ENCODE measurements around the gene OSBPL1A.

The OSBPL1A gene

GRCh38 chr18:24227977-24228666, 169.5 kb downstream of the OSBPL1A start:
- Histone ChIP-seq H3K9me3 (ENCODE audit: severe bottlenecking) (no peaks in the 10 kb centered on the region), H3K4me3 (ENCODE audit: severe bottlenecking) (no peak overlapping the region), H3K4me1 (ENCODE audit: insufficient read depth, poor library complexity, severe bottlenecking) (peaks cover 19% of the 10 kb centered on the region), H3K36me3 (ENCODE audit: low read depth) (no peaks in the 10 kb centered on the region; the same call in 1 of the 2 replicates), H3K27me3 (ENCODE audit: insufficient read depth, poor library complexity, severe bottlenecking) (no peaks in the 10 kb centered on the region), H3K27ac (ENCODE audit: poor library complexity, severe bottlenecking) (peak overlapping the region; percentile 20)
- ATAC-seq (ENCODE audit: low read depth) (peak; percentile 60; the same call in 2 of the 3 replicates), DNase-seq (ENCODE audit: low spot score) (no peak)
- no peak for TF ChIP-seq CTCF (IDR thresholded peaks at IDR 0.05; ENCODE audit: poor library complexity, severe bottlenecking)

GRCh38 chr18:24220318-24220688, 177.3 kb downstream of the OSBPL1A start:
- Histone ChIP-seq H3K4me3 (ENCODE audit: severe bottlenecking) (no peak overlapping the region), H3K9me3 (ENCODE audit: severe bottlenecking) (no peaks in the 10 kb centered on the region), H3K27ac (ENCODE audit: poor library complexity, severe bottlenecking) (no peak overlapping the region), H3K27me3 (ENCODE audit: insufficient read depth, poor library complexity, severe bottlenecking) (no peaks in the 10 kb centered on the region), H3K4me1 (ENCODE audit: insufficient read depth, poor library complexity, severe bottlenecking) (peaks cover 13% of the 10 kb centered on the region), H3K36me3 (ENCODE audit: low read depth) (no peaks in the 10 kb centered on the region; the same call in 1 of the 2 replicates)
- ATAC-seq (ENCODE audit: low read depth) = no peak
- DNase-seq (ENCODE audit: low spot score) = no peak
- TF ChIP-seq CTCF (IDR thresholded peaks at IDR 0.05; ENCODE audit: poor library complexity, severe bottlenecking) = no peak

DNA sequence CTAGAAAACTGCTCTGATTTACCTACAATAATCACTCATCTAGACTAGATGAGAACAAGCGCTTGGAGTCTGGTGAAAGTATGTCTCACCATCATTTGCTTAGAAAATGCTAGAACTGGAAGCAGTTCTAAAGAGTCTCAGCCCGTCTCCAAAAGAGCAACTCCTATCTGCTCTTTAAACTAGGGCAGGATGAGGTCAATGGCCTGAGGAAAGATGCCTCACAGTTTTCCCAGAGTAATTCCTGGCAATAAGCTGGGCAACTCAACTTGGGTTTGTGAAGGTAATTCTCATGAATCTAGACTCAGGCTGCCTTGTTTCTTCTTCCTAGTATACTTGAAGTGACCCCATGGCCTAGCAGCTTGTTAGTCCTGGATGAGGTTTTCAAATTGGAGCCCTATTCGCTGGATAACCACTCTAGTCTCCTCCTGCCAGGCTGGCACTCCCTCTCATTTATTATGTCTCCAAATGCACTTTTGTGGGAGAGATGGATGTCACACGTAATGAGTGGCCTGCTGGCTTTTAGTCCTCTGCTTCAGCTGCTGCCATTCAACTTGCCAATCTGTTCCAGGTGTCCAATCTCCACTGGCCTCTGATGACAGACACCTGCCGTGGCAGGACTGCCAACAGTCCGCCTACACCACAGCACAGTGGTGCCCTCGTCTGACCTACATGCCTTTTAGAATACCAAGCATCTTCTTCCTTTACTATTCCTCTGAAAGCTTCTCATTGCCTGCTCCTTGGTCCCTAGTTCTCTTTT, 177.9 kb downstream of the OSBPL1A start:
- ATAC-seq (ENCODE audit: low read depth) = no peak
- H3K4me1 ChIP-seq (ENCODE audit: insufficient read depth, poor library complexity, severe bottlenecking) = peaks cover 19% of the 10 kb centered on the region
- H3K36me3 ChIP-seq (ENCODE audit: low read depth) = no peaks in the 10 kb centered on the region; the same call in 1 of the 2 replicates
- H3K27me3 ChIP-seq (ENCODE audit: insufficient read depth, poor library complexity, severe bottlenecking) = no peaks in the 10 kb centered on the region
- H3K27ac ChIP-seq (ENCODE audit: poor library complexity, severe bottlenecking) = no peak overlapping the region
- no peak overlapping the region for H3K4me3 ChIP-seq (ENCODE audit: severe bottlenecking)
- DNase-seq (ENCODE audit: low spot score) = no peak
- no peak for TF ChIP-seq CTCF (IDR thresholded peaks at IDR 0.05; ENCODE audit: poor library complexity, severe bottlenecking)
- no peaks in the 10 kb centered on the region for H3K9me3 ChIP-seq (ENCODE audit: severe bottlenecking)

GRCh38 chr18:24214913-24215312, 182.7 kb downstream of the OSBPL1A start:
- peaks cover 47% of the 10 kb centered on the region for H3K4me1 ChIP-seq (ENCODE audit: insufficient read depth, poor library complexity, severe bottlenecking)
- ATAC-seq (ENCODE audit: low read depth) (no peak), DNase-seq (ENCODE audit: low spot score) (no peak)
- H3K27me3 ChIP-seq (ENCODE audit: insufficient read depth, poor library complexity, severe bottlenecking) = no peaks in the 10 kb centered on the region
- H3K4me3 ChIP-seq (ENCODE audit: severe bottlenecking) = no peak overlapping the region
- H3K27ac ChIP-seq (ENCODE audit: poor library complexity, severe bottlenecking) = peak overlapping the region; percentile 65
- TF ChIP-seq CTCF (IDR thresholded peaks at IDR 0.05; ENCODE audit: poor library complexity, severe bottlenecking) = no peak
- no peaks in the 10 kb centered on the region for H3K9me3 ChIP-seq (ENCODE audit: severe bottlenecking)
- no peaks in the 10 kb centered on the region for H3K36me3 ChIP-seq (ENCODE audit: low read depth)

- H3K27ac ChIP-seq (ENCODE audit: poor library complexity, severe bottlenecking) = peak overlapping the region; percentile 65
- no peak for DNase-seq (ENCODE audit: low spot score)
- no peaks in the 10 kb centered on the region for H3K27me3 ChIP-seq (ENCODE audit: insufficient read depth, poor library complexity, severe bottlenecking)
- peaks cover 47% of the 10 kb centered on the region for H3K4me1 ChIP-seq (ENCODE audit: insufficient read depth, poor library complexity, severe bottlenecking)
- no peak for ATAC-seq (ENCODE audit: low read depth)
- H3K36me3 ChIP-seq (ENCODE audit: low read depth) = no peaks in the 10 kb centered on the region
- H3K9me3 ChIP-seq (ENCODE audit: severe bottlenecking) = no peaks in the 10 kb centered on the region
- H3K4me3 ChIP-seq (ENCODE audit: severe bottlenecking) = no peak overlapping the region
- no peak for TF ChIP-seq CTCF (IDR thresholded peaks at IDR 0.05; ENCODE audit: poor library complexity, severe bottlenecking)
These were observed 183.5 kb downstream of the OSBPL1A start for GRCh38 chr18:24214144-24214543.
